HG02763 (cell line): ENCODE results near the gene CDCP2.
"Not testable (repeated sequence)": the region's sequence is repeated elsewhere in the genome, so short reads cannot be mapped to it uniquely, and the experiment has no call there.

Source experiments
- ATAC-seq: cut with Tn5 transposase; IDR thresholded peaks from one replicate; pipeline ENCODE4 v1.9.1; 2021; ENCODE audit warnings: mild to moderate bottlenecking, moderate library complexity; ENCODE audit not compliant: unreplicated experiment

CDCP2 gene

GRCh38 chr1:54168206-54168965 is 15.6 kb upstream of the CDCP2 start:
- no peak for ATAC-seq

DNA sequence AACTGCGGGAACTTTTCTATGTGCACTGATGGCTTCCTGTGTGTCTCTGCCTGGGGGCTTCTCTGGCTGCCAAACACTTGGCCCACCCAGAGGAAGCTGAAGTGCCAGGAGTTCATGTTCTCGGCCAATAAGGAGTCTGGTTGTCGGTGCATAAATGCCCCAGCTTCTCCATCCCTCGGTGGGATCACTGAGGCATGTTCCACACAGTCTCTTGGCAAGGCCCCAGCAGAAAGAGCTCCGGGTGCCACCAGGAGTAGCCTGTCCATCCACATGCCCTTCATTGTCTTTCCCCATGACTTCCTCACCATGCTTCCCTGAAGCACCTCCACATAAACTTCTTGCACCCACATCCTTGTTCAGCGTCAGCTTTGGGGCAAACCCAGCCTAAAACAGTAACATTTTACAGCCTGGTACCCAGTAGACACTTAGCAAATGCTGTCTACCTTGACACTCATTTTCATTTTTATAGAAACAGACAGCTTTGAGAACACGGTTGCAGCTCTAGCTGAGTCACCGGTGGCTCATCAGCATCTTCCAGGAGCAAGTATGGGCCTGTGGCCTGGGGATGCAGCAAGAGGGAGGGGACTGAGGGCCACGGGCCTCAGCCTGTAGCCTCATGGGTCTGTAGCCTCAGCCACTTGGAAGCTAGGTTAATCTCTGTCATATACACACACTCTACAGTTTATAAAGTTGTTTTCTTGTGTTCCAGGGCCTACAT is 14.8 kb upstream of the CDCP2 start:
- no peak for ATAC-seq

- ATAC-seq = not testable (repeated sequence)
These were observed 13.6 kb upstream of the CDCP2 start for GRCh38 chr1:54166357-54166756.

DNA sequence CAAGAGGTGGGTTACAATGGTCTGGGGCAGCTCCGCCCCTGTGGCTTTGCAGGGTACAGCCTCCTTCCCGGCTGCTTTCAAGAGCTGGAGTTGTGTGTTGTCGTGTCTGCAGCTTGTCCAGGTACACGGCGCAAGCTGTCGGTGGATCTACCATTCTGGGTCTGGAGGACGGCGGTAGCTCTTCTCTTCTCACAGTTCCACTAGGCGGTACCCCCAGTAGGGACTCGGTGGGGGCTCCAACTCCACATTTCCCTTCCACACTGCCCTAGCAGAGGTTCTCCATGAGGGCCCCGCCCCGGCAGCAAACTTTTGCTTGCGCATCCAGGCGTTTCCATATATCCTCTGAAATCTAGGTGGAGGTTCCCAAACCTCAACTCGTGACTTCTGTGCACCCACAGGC is 12.3 kb upstream of the CDCP2 start:
- ATAC-seq = no peak

- ATAC-seq = no peak
These were observed 10.8 kb upstream of the CDCP2 start for GRCh38 chr1:54163573-54163972.

GRCh38 chr1:54163051-54163450 is 10.3 kb upstream of the CDCP2 start:
- ATAC-seq = no peak

DNA sequence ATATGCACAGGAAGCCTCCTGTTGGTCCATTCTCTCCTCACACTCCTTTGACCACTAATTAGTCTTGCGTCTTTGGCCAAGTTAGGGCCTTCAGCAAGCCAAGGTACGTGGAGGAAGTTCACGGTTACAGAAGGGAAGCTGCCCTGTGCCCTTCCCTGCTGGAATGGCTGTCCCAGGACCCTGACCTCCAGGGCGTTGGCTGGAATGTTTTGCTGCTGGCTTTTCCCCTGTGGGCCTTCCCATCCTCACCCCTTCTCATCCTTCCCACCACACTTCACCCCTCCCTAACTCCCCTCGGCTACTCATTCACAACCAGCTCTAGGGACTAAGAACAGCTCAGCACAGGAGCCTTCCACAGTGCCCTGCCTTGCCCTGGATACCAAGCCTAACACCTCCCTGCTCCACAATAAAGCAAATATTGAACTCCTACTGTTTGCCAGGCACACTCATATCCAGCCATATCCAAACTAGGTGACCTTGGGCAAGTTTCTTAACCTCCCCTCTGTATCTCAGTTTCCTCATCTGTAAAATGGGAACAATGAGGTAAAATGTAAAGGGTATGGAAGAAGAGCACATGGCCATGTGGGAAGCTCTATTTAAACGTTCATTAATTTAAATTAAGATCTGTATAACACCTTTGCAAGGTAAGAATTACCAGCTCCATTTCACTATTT is 8.8 kb upstream of the CDCP2 start:
- no peak for ATAC-seq

GRCh38 chr1:54160351-54160750 is 7.6 kb upstream of the CDCP2 start:
- ATAC-seq = no peak

DNA sequence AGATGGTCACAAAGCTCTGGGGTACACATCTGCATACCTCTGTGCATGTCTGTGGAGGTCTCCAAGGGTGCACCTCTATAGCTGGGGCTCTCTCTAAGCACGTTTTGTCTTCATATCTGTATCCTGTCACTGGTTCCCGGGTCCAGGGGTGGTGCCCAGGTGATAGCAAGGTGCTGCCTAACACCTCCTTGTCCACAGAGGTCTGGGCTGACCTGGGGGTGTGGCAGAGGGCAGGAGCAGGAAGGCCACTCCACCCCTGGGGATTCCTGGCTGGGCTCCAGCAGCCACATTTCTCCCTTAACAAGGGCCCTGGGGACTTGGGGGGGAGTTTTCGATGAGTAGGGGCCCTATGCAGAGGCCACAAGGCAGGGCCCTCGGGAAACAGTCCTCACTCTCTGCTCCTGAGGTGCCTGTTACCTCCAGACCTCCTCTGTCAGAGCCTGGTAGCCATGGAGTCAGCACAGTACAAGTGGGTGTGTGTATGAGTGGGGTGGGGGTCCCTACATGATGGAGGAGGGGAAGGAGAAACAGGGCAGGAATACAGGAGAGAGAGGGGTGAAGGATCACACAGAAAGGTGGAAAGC is 7.0 kb upstream of the CDCP2 start:
- no peak for ATAC-seq

- no peak for ATAC-seq
These were observed 5.3 kb upstream of the CDCP2 start for GRCh38 chr1:54158071-54158470.

DNA sequence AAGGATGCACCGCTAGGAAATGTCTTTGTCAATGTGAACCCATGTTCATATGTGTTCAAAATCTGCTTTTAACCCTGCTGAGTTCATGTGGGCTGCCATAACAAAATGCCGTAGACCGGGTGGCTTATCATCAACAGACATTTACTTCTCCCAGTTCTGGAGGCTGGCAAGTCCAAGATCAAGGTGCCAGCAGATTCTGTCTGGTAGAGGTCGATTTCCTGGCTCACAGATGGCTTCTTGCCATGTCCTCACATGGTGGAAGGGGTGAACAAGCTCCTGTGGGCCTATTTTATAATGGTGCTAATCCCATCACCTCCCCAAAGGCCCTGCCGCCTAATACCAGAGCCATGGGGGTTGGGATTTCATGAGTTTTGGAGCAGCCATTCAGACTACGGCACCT is 4.6 kb upstream of the CDCP2 start:
- ATAC-seq = no peak

GRCh38 chr1:54156986-54157385 is 4.2 kb upstream of the CDCP2 start:
- ATAC-seq = no peak

DNA sequence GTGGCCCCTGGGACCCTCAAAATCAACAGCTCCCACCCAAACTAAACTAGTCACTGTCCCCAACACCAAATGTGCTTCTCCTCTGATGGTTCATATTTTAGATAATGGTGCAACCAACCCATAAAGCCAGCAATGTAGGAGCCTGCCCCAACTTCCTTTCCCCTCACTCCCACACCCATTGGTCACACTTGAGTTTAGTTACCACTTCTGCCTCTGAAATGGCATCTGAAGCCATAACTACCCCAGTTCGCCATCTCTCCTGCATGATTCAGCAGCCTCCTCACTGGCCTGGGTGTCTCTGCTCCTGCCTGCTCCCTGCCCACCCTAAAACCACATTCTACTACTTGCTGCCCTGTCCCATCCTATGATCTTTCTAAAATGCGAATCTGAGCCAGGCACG is 3.4 kb upstream of the CDCP2 start:
- ATAC-seq = no peak

GRCh38 chr1:54153535-54154439 is 987 bp upstream of the CDCP2 start:
- ATAC-seq = no peak

DNA sequence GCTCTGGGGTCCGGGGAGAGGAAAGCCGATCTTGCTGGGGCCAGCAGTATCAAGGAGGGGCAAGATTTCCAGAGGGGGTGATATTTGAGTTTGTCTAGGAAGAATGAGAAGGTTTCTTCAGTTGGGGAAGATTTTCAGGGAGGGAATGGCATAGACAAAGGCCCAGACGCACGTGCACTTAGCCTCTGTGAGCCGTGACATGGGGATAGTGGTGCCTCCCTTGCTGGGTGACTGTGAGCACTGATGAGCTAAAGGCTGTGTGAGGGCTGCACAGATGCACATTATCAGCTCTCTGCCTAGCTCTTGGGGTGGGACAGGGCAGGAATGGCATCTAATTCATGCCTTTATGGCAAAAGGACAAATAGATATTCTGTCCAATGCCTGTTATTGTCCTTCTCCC is 1.8 kb downstream of the CDCP2 start:
- no peak for ATAC-seq

- no peak for ATAC-seq
These were observed 3.1 kb downstream of the CDCP2 start for GRCh38 chr1:54149734-54150133.

DNA sequence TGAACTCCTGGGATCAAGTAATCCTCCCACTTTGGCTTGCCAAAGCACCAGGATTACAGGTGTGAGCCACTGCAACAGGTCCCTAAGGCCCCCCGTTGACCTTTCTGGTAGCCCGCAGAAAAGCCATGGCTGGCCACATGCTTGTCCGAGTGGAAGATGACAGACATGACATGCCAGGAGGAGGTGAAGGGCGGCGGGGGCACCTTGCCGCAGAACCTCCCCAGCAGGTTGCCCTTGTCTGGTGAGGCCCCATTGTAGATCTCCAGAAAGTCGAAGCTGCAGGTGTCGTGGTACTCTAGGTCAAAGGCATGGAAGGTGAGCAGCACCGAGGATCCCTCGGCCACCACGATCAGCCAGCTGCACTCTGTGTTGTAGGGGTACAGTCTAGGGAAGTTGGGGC is 8.4 kb downstream of the CDCP2 start:
- no peak for ATAC-seq

- ATAC-seq = no peak
These were observed 10.5 kb downstream of the CDCP2 start for GRCh38 chr1:54142146-54142900.

DNA sequence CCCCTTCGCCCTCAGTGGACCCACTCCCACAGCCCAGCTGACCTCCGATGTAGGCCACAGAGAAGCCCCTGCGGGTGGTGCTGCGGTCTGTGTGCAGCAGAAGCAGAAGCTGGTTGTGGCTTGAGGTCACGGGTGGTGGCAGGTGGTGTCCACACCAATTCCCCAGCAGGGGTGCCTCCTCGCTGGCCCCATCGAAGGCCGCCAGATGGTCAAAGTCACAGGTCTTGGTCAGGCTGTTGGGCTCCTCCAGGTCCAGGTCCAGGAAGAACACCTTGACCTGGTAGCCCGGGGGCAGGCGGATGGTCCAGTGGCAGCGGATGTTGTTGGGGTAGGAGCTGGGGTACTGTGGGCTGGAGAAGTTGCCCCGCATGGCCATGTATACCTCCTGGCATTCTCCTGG is 13.1 kb downstream of the CDCP2 start:
- ATAC-seq = no peak

DNA sequence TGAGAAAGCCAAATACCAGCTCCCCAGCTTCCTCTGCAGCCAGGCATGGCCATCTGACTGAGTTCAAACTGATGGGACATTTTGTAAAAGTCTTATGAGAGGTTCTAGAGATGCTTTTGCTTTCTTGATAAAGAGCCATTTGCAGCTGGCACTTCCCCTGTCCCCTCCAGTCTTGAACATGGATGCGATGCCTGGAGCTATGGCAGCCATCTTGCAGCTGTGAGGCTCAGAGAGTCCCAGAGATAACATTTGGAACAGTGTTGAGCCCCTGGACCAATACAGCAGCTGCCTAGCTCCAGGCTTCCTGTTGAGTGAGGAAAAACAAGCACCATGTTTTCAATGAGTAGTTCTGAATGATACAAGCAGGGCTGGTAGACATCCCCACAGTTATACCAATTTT is 13.8 kb downstream of the CDCP2 start:
- no peak for ATAC-seq
